ENCODE measurements around the gene CABLES1. TPM values are rescaled to one million over a fixed set of nuclear protein-coding genes. Genes with fewer than 3 reads are reported as not detected.
"Not testable (repeated sequence)": the region's sequence is repeated elsewhere in the genome, so short reads cannot be mapped to it uniquely, and the experiment has no call there.

CABLES1 gene
- total RNA-seq, 1 donor from 2014 or later: 14.6 TPM

GRCh38 chr18:23141104-23141999 lies 6.1 kb downstream of the CABLES1 start:
- DNase-seq (ENCODE audit: low spot score): peak; percentile 86

- no peak for DNase-seq (ENCODE audit: low spot score)
Measured at GRCh38 chr18:23142251-23142929, 7.1 kb downstream of the CABLES1 start.

- peak; percentile 19 for DNase-seq (ENCODE audit: low spot score)
Measured at GRCh38 chr18:23143016-23143814, 7.9 kb downstream of the CABLES1 start.

GRCh38 chr18:23143815-23144261 lies 8.6 kb downstream of the CABLES1 start:
- no peak for DNase-seq (ENCODE audit: low spot score)

- no peak for DNase-seq (ENCODE audit: low spot score)
Measured at GRCh38 chr18:23144640-23145039, 9.4 kb downstream of the CABLES1 start.

- DNase-seq (ENCODE audit: low spot score): no peak
Measured at GRCh38 chr18:23145621-23146020, 10.3 kb downstream of the CABLES1 start.

- no peak for DNase-seq (ENCODE audit: low spot score)
Measured at GRCh38 chr18:23146861-23147469, 11.7 kb downstream of the CABLES1 start.

- no peak for DNase-seq (ENCODE audit: low spot score)
Measured at GRCh38 chr18:23148382-23148781, 13.1 kb downstream of the CABLES1 start.

GRCh38 chr18:23149570-23149969 lies 14.3 kb downstream of the CABLES1 start:
- DNase-seq (ENCODE audit: low spot score): no peak

- no peak for DNase-seq (ENCODE audit: low spot score)
Measured at GRCh38 chr18:23151414-23152099, 16.3 kb downstream of the CABLES1 start.

GRCh38 chr18:23154030-23154429 lies 18.7 kb downstream of the CABLES1 start:
- DNase-seq (ENCODE audit: low spot score): no peak

GRCh38 chr18:23154823-23155500 lies 19.7 kb downstream of the CABLES1 start:
- no peak for DNase-seq (ENCODE audit: low spot score)

GRCh38 chr18:23155537-23155936 lies 20.3 kb downstream of the CABLES1 start:
- no peak for DNase-seq (ENCODE audit: low spot score)

- DNase-seq (ENCODE audit: low spot score): no peak
Measured at GRCh38 chr18:23156134-23156533, 20.8 kb downstream of the CABLES1 start.

- DNase-seq (ENCODE audit: low spot score): no peak
Measured at GRCh38 chr18:23158058-23158457, 22.8 kb downstream of the CABLES1 start.

GRCh38 chr18:23158884-23159283 lies 23.6 kb downstream of the CABLES1 start:
- DNase-seq (ENCODE audit: low spot score): not testable (repeated sequence)

GRCh38 chr18:23159344-23159743 lies 24.1 kb downstream of the CABLES1 start:
- peak; percentile 28 for DNase-seq (ENCODE audit: low spot score)

- no peak for DNase-seq (ENCODE audit: low spot score)
Measured at GRCh38 chr18:23162473-23162872, 27.2 kb downstream of the CABLES1 start.

- DNase-seq (ENCODE audit: low spot score): no peak
Measured at GRCh38 chr18:23163786-23164533, 28.7 kb downstream of the CABLES1 start.
